Lung (tissue), 12 donors: ENCODE data around the gene ASPG. TPM values are rescaled to one million over a fixed set of nuclear protein-coding genes. Genes with fewer than 3 reads are reported as not detected.

Experiments used
- ATAC-seq: fragments of 200-7000 bp; cut with Tn5 transposase; one replicate; pipeline ENCODE4 v1.9.1; 2020; ENCODE audit warnings: moderate number of reproducible peaks; ENCODE audit not compliant: insufficient read depth, low FRiP score
- DNase-seq, 3 donors: peaks; one replicate each; pipeline ENCODE4 v3.0.0-alpha.2; 2013 to 2017
- H3K27ac ChIP-seq, 2 donors: one replicate each; pipeline ENCODE4 v1.5.1; 2013; ENCODE audit warnings: mild to moderate bottlenecking in 2 of 2, moderate library complexity in 2 of 2, control low read depth in 1 of 2, inconsistent platforms in 1 of 2, low read depth in 1 of 2, low read length in 1 of 2
- H3K27me3 ChIP-seq, 3 donors: one replicate each; pipeline ENCODE4 v1.5.1; 2013; ENCODE audit warnings: low read length in 2 of 3; ENCODE audit not compliant: control insufficient read depth in 3 of 3, insufficient read depth in 3 of 3
- H3K36me3 ChIP-seq, 4 donors: one replicate each; pipeline ENCODE4 v1.5.1; 2013; ENCODE audit warnings: low read length in 4 of 4, mild to moderate bottlenecking in 1 of 4, moderate library complexity in 1 of 4; ENCODE audit not compliant: control insufficient read depth in 4 of 4, insufficient read depth in 4 of 4
- H3K4me1 ChIP-seq, 5 donors: one replicate each; pipeline ENCODE4 v1.5.1; 2013; ENCODE audit warnings: low read length in 5 of 5, mild to moderate bottlenecking in 2 of 5, moderate library complexity in 1 of 5; ENCODE audit not compliant: control insufficient read depth in 5 of 5, insufficient read depth in 5 of 5
- H3K4me3 ChIP-seq: one replicate; pipeline ENCODE4 v1.5.1; 2013; ENCODE audit warnings: mild to moderate bottlenecking, control low read depth, moderate library complexity
- H3K9ac ChIP-seq, 2 donors: one replicate each; pipeline ENCODE4 v1.5.1; 2013; ENCODE audit warnings: low read length in 2 of 2, control low read depth in 1 of 2; ENCODE audit not compliant: insufficient read depth in 1 of 2
- H3K9me3 ChIP-seq, 4 donors: one replicate each; pipeline ENCODE4 v1.5.1; 2013; ENCODE audit warnings: low read length in 3 of 4, mild to moderate bottlenecking in 1 of 4, moderate library complexity in 1 of 4; ENCODE audit not compliant: control insufficient read depth in 4 of 4, insufficient read depth in 3 of 4
- WGBS, 2 donors: extraction: QIAGEN DNeasy Blood & Tissue Kit; methylation state at CpG; one replicate each; pipeline ENCODE4 v1.1.7; 2013; 5-methylcytosine and 5-hydroxymethylcytosine counted together
- polyA plus RNA-seq, 2 donors: library from polyadenylated mRNA; stranded (reverse); fragments of 200-250 nt; gene quantifications; one replicate each; pipeline ENCODE4 v1.2.1, GENCODE V29; 2013
- total RNA-seq, 2 donors: library from RNA; depleted of rRNA in 1 of 2; stranded (reverse); fragments of >200 nt in 1 of 2; gene quantifications; one replicate each; pipeline ENCODE4 v1.2.1, GENCODE V29; 2014 to 2021
- TF ChIP-seq, protein P1 (sequence below): IDR thresholded peaks from 2 replicates; pipeline ENCODE4 v1.5.1; 2012; ENCODE audit warnings: mild to moderate bottlenecking; ENCODE audit errors: control extremely low read depth, extremely low read depth
- donor health status: control.
- donor health status: control.
- donor health status: Bipolar disorder and iron deficiency.
- donor health status: healthy.
- donor health status: DM: yes; HTN: yes; CAD: no.

ASPG gene
- total and polyA plus RNA-seq, 4 donors, result 0.73 to 4.7 (median 3.0) TPM

DNA sequence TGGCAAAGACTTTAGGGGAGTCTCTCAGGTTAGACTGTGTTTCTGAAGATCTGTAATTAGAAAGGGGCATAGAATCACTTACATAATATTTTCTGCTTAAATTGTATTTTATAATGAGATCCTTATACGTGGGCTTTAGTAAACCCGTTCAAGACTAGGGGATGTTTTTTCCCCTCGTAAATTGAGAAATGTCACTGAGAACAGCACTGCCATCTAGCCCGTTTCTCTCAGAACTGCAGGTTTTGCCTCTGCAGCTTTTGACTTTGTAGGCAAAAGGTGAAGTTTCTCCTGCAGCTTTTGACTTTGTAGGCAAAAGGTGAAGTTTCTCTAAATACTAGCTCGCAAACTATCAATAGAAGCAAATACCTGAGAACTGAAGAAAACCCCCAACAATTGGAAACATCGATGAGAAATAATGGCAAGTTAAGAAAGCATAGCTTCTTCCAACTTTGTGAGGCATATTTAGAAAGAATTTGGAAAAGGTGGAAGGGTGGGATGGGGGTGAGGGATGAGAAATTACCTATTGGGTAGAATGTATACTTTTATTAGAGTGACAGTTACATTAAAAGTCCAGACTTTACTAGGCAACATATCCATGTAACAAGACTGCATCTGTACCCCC, 9.9 kb upstream of the ASPG start:
- H3K27me3 ChIP-seq, result no peaks in the 10 kb centered on the region
- H3K36me3 ChIP-seq, result no peaks in the 10 kb centered on the region
- DNase-seq (peak in 1 of 3 donors; percentile 10), ATAC-seq (no peak)
- H3K4me1 ChIP-seq, result no peaks in the 10 kb centered on the region
- H3K9me3 ChIP-seq, result peaks cover 0 to 5% (median 2%) of the 10 kb centered on the region in 4 donors
- H3K27ac ChIP-seq, result no peak overlapping the region
- no peak overlapping the region for H3K4me3 ChIP-seq
- no peak overlapping the region for H3K9ac ChIP-seq
- TF ChIP-seq, protein P1, sequence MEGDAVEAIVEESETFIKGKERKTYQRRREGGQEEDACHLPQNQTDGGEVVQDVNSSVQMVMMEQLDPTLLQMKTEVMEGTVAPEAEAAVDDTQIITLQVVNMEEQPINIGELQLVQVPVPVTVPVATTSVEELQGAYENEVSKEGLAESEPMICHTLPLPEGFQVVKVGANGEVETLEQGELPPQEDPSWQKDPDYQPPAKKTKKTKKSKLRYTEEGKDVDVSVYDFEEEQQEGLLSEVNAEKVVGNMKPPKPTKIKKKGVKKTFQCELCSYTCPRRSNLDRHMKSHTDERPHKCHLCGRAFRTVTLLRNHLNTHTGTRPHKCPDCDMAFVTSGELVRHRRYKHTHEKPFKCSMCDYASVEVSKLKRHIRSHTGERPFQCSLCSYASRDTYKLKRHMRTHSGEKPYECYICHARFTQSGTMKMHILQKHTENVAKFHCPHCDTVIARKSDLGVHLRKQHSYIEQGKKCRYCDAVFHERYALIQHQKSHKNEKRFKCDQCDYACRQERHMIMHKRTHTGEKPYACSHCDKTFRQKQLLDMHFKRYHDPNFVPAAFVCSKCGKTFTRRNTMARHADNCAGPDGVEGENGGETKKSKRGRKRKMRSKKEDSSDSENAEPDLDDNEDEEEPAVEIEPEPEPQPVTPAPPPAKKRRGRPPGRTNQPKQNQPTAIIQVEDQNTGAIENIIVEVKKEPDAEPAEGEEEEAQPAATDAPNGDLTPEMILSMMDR, result no peak
- WGBS, 2 donors, result 31 to 36% methylated on average over 6 of the region's 6 CpGs

DNA sequence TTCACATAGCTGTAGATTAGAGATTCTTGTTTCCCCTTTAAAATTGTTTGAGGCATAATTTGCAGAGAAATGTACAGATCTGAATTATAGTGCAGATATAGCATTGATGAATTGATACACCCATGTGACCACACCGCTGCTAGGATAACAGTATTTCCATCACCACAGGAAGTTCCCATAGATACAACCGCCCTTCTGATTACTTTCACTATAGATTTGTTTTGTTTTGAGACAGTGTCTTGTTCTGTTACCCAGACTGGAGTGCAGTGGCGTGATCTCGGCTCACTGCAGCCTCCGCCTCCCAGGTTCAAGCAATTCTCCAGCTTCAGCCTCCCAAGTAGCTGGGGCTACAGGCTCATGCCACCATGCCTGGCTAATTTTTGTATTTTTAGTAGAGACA, 8.8 kb upstream of the ASPG start:
- DNase-seq (no peak), ATAC-seq (no peak)
- Histone ChIP-seq H3K9me3 (peaks cover 0 to 5% (median 2%) of the 10 kb centered on the region in 4 donors), H3K27me3 (no peaks in the 10 kb centered on the region), H3K9ac (no peak overlapping the region), H3K36me3 (no peaks in the 10 kb centered on the region), H3K4me1 (peaks cover 0 to under 1% (median 0%) of the 10 kb centered on the region in 5 donors), H3K27ac (no peak overlapping the region), H3K4me3 (no peak overlapping the region)
- TF ChIP-seq, protein P1, result no peak
- 54 to 81% methylated on average over 5 of the region's 5 CpGs for WGBS, 2 donors

DNA sequence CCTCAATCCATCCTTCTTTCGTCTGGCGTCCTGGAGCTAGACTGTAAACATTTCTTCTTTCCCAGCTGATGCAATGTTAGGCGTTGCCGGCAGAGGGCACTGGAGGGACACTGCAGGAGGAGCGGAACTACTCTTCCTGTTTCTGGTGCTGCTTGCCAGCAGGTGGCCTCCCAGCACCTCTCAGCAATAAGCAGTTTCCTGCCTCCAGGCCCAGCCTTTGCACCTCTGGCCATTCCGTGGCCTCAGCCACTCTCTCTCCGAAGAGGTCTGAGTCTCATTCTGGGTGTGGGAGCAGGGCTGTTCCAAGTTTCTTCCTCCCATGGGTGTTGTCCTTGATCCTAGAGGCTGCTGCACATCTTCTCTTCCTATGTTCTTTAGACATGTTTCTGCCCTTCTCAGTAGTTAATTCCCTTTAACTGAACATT, 7.5 kb upstream of the ASPG start:
- TF ChIP-seq, protein P1, result peak; percentile 99
- Histone ChIP-seq H3K9ac (no peak overlapping the region), H3K27me3 (peaks cover 0 to 4% (median 0%) of the 10 kb centered on the region in 3 donors), H3K36me3 (no peaks in the 10 kb centered on the region), H3K4me3 (no peak overlapping the region), H3K27ac (no peak overlapping the region), H3K4me1 (peaks cover 0 to 6% (median 0%) of the 10 kb centered on the region in 5 donors), H3K9me3 (peaks cover 0 to 5% (median 2%) of the 10 kb centered on the region in 4 donors)
- WGBS, 2 donors, result 1% methylated on average over 7 of the region's 7 CpGs
- DNase-seq (peak; percentile 91 to 93 (median 93)), ATAC-seq (peak; percentile 92)
